PC-9 (cell line): ENCODE data around the gene TJP3.

Source experiments
- CTCF ChIP-seq: fragments of 200-600 bp; sonication (generic); conservative IDR thresholded peaks from 2 replicates; pipeline ENCODE4 v1.6.1; 2017; ENCODE audit warnings: mixed run types, antibody characterized with exemption, mild to moderate bottlenecking, moderate library complexity
- EZH2 ChIP-seq: fragments of 200-600 bp; sonication (generic); IDR thresholded peaks from 2 replicates; pipeline ENCODE4 v1.8.0; 2017; ENCODE audit warnings: antibody characterized with exemption, low read depth

GRCh38 chr19:3766520-3766919, 58.3 kb downstream of the TJP3 start:
- no peak for TF ChIP-seq CTCF
- TF ChIP-seq EZH2, result no peak
